Esophagus muscularis mucosa (tissue), 4 donors: Measurements from ENCODE around the gene TCTN1.

ENCODE experiments used
- EP300 ChIP-seq: sonication (generic); formaldehyde crosslinking; IDR thresholded peaks from one replicate; pipeline ENCODE4 v1.6.1; 2017; ENCODE audit warnings: antibody characterized with exemption
- POLR2AphosphoS5 ChIP-seq, 2 donors: sonication (generic); formaldehyde crosslinking; IDR thresholded peaks; one replicate each; pipeline ENCODE4 v1.6.1; 2017; ENCODE audit warnings: antibody characterized with exemption in 2 of 2
- TF ChIP-seq, protein P1 (sequence below), 3 experiments: fragments of 200-600 bp in 2 of 3; fragments of 450-650 bp in 1 of 3; sonication (generic) in 2 of 3; IDR thresholded peaks; one replicate each; pipeline ENCODE4 v1.5.1; 2017 to 2019; ENCODE audit warnings: antibody characterized with exemption in 3 of 3, mild to moderate bottlenecking in 2 of 3, moderate library complexity in 1 of 3

DNA sequence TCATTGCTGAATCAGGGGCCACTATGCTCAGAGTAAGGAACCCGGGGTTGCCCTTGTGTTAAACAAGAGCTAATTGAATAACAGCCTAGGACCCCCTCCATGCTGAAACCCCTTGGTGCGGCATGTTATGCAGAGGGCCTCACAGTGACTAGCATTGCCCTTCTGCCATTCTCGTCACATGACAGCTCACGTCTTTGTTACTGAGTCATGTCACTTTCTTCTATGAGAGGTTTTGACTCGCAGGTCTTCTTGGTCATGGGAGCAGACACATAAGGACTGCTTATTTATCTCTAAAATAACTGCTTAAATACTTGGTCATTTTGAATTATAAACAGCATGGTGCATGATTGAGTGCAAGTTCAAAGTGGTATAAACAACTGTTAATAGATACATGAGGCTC is 24.9 kb downstream of the TCTN1 start:
- TF ChIP-seq POLR2AphosphoS5 (IDR thresholded peaks at IDR 0.05) (no peak), EP300 (no peak)
- TF ChIP-seq, protein P1, sequence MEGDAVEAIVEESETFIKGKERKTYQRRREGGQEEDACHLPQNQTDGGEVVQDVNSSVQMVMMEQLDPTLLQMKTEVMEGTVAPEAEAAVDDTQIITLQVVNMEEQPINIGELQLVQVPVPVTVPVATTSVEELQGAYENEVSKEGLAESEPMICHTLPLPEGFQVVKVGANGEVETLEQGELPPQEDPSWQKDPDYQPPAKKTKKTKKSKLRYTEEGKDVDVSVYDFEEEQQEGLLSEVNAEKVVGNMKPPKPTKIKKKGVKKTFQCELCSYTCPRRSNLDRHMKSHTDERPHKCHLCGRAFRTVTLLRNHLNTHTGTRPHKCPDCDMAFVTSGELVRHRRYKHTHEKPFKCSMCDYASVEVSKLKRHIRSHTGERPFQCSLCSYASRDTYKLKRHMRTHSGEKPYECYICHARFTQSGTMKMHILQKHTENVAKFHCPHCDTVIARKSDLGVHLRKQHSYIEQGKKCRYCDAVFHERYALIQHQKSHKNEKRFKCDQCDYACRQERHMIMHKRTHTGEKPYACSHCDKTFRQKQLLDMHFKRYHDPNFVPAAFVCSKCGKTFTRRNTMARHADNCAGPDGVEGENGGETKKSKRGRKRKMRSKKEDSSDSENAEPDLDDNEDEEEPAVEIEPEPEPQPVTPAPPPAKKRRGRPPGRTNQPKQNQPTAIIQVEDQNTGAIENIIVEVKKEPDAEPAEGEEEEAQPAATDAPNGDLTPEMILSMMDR (IDR thresholded peaks at IDR 0.05), result no peak
